Activated CD4-positive, alpha-beta memory T cell treated with anti-CD3 and anti-CD28 coated beads, Interleukin-2, amount 10 ng/mL, durations not matched to agents 7 days and 5 days (primary cell): ENCODE measurements around the gene GPER1. TPM values are rescaled to one million over a fixed set of nuclear protein-coding genes. Genes with fewer than 3 reads are reported as not detected.
A peak's percentile ranks its signal among the peaks of the same experiment; 100 is the strongest.

Experiments used
- CTCF ChIA-PET: fragments of 350-600 bp; sonication (Branson Sonifier 250); formaldehyde crosslinking; loops from one replicate; lab custom pipeline; 2021; ENCODE audit warnings: antibody characterized with exemption, inconsistent platforms; lab: Charles Lee
- POLR2A ChIA-PET: fragments of 350-600 bp; sonication (Branson Sonifier 250); formaldehyde crosslinking; loops from one replicate; lab custom pipeline; 2021; ENCODE audit warnings: antibody characterized with exemption; lab: Charles Lee
- DNase-seq: peaks from one replicate; pipeline ENCODE4 v3.0.0-alpha.2; 2020
- H3K27ac Mint-ChIP-seq: one replicate; pipeline ENCODE4 v1.8.0; 2021; ENCODE audit warnings: mild to moderate bottlenecking, mixed read lengths
- H3K27me3 Mint-ChIP-seq: one replicate; pipeline ENCODE4 v1.8.0; 2021; ENCODE audit warnings: mixed read lengths
- H3K36me3 Mint-ChIP-seq: one replicate; pipeline ENCODE4 v1.8.0; 2021; ENCODE audit warnings: low read depth, mixed read lengths
- H3K4me1 Mint-ChIP-seq: one replicate; pipeline ENCODE4 v1.8.0; 2021; ENCODE audit warnings: mixed read lengths
- H3K4me3 Mint-ChIP-seq: one replicate; pipeline ENCODE4 v1.8.0; 2021; ENCODE audit warnings: mild to moderate bottlenecking, mixed read lengths
- H3K9me3 Mint-ChIP-seq: one replicate; pipeline ENCODE4 v1.8.0; 2021; ENCODE audit warnings: mixed read lengths
- total RNA-seq, 2 experiments: library from RNA; stranded (reverse); gene quantifications; one replicate each; pipeline ENCODE4 v1.2.3, GENCODE V29; 2021

GPER1 gene
- total RNA-seq, 2 experiments from 2014 or later: 0.15 TPM; not detected in 1

DNA sequence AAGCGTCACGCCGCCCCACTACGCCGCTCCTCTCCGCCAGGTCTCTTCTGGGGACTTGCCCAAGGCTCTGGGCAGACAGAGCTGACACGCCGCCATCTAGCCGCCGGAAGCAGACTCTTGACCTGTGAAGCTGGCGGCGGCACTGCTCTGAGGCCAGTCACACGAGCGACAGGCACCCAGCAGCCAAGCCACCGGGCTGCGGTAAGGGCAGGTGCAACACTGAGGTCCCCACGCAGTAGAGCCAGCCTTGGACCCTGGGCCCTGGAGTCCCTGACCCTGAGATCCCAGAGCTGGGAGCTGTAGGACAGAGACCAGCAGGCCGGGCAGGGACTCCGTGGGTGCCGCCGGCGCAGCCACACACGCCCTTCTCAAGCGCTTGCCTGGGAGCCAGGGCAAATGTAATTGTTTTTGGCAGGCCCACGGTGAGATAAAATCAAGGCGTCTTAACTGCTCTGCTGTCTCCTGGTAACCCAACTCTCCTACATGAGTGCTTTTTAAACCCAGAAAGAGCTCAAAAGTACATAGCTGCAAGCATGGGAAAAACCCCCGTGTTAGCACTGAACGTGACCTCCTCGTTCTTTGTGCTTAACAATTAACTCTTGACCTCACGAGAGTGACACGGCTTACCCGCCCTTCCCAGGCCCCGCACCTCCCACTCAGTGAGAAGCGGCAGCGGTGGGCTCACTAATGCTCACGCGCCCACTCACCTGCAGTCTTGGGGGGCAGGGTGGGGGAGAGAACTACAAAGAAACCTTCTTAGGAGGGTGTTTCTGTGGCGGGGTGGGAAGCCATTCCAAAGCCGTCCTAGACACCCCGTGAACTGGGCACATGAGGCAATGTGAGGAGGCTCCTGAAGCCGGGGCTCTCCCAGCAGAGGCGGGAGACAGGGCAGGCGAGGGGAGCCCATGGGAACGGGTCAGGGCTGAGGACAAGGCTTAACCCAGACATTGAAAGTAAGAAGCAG is 8.5 kb downstream of the GPER1 start:
- no peak overlapping the region for H3K27ac Mint-ChIP-seq
- H3K36me3 Mint-ChIP-seq: no peaks in the 10 kb centered on the region
- no peak overlapping the region for H3K4me3 Mint-ChIP-seq
- H3K4me1 Mint-ChIP-seq: no peaks in the 10 kb centered on the region
- no peak for DNase-seq
- CTCF ChIA-PET: interaction anchor here (1.3 kb wide), 1 partner anchor 9 kb away, joined by 3 read pairs; the partner anchor contains the start of gene GPER1
- H3K27me3 Mint-ChIP-seq: no peaks in the 10 kb centered on the region
- no peaks in the 10 kb centered on the region for H3K9me3 Mint-ChIP-seq
- POLR2A ChIA-PET: no interaction called here

DNA sequence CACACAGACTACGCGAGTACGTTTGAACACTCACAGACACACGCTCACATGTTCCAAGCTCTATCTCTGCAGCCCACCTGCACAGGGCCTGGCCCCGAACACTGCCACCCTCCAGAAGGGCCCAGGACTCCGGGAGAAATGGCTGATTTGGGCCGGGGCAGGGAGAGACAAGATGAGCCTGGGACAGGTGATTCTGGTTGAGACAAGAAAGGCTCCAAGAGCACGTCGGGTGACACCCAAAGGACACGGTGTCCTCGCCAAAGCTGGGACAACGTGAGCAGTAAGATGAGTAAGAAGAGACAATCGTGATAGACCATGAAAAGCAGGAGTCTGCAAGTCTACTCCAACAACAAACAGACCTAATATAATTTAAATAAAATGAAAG is 9.2 kb downstream of the GPER1 start:
- H3K36me3 Mint-ChIP-seq: no peaks in the 10 kb centered on the region
- peaks cover 3% of the 10 kb centered on the region for H3K4me1 Mint-ChIP-seq
- H3K27ac Mint-ChIP-seq: no peak overlapping the region
- CTCF ChIA-PET: interaction anchor here (1.3 kb wide), 1 partner anchor 9 kb away, joined by 3 read pairs; the partner anchor contains the start of gene GPER1
- H3K27me3 Mint-ChIP-seq: no peaks in the 10 kb centered on the region
- no peak overlapping the region for H3K4me3 Mint-ChIP-seq
- POLR2A ChIA-PET: no interaction called here
- DNase-seq: no peak
- no peaks in the 10 kb centered on the region for H3K9me3 Mint-ChIP-seq

DNA sequence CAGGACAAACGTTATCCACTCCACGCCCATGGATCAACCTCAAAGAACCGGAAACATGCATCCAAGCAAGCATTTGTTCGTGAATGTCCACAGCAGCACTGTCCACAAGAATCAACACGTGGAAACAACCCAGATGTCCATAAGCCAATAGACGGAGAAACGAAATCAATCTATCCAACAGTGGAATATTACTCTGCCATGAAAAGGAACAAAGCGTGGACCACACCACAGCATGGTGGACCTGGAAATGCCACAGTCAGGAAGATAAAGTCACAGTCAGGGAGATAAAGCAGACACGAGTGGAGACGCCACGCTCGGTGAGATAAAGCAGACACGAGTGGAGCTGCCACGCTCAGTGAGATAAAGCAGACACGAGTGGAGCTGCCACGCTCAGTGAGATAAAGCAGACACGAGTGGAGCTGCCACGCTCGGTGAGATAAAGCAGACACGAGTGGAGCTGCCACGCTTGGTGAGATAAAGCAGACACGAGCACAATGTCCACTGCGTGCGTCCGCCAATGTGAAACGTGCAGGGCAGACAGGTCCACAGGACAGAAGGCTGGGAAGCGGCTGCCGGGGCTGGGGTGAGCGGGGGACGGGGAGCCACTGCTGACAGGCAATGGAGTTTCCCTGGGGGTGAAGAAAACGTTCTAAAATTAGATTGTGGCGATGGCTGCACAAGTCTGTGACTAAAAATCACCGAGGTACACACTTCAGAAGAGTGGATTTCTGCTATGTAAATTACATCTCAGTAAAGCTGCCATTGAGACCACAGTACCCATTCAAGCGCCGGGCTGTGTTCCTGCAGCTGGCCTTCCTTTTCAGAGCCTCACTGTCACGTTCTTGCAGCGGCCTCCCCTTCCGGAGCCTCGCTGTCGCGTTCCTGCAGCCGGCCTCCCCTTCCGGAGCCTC is 10.6 kb downstream of the GPER1 start:
- Mint-ChIP-seq H3K27ac (no peak overlapping the region), H3K4me1 (peaks cover 16% of the 10 kb centered on the region), H3K36me3 (no peaks in the 10 kb centered on the region), H3K4me3 (no peak overlapping the region), H3K27me3 (no peaks in the 10 kb centered on the region), H3K9me3 (no peaks in the 10 kb centered on the region)
- no peak for DNase-seq
- CTCF ChIA-PET: interaction anchor here (0.9 kb wide), 1 partner anchor 124 kb away, joined by 3 read pairs; the partner anchor contains the start of gene COX19
- POLR2A ChIA-PET: no interaction called here

DNA sequence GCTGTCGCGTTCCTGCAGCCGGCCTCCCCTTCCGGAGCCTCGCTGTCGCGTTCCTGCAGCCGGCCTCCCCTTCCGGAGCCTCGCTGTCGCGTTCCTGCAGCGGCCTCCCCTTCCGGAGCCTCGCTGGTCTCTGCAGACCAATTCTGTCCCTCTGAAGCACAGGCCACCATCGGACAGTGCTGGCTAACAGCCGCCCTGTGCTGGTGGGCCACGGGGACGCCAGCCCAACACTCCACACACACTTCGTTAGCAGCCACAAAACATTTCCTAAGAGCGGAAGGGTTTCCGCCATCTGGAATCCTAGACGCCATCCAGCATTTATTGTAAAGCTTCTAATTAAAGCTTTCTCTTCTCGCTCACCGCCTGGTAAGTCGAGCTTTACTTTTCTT is 11.2 kb downstream of the GPER1 start:
- POLR2A ChIA-PET: no interaction called here
- H3K4me1 Mint-ChIP-seq: peaks cover 18% of the 10 kb centered on the region
- no peaks in the 10 kb centered on the region for H3K9me3 Mint-ChIP-seq
- H3K27me3 Mint-ChIP-seq: no peaks in the 10 kb centered on the region
- DNase-seq: no peak
- CTCF ChIA-PET: interaction anchor here (0.7 to 1.3 kb wide), 3 partner anchors 16 to 124 kb away, joined by 3 read pairs; partner anchors contain the start of gene COX19
- H3K27ac Mint-ChIP-seq: no peak overlapping the region
- no peak overlapping the region for H3K4me3 Mint-ChIP-seq
- H3K36me3 Mint-ChIP-seq: no peaks in the 10 kb centered on the region

DNA sequence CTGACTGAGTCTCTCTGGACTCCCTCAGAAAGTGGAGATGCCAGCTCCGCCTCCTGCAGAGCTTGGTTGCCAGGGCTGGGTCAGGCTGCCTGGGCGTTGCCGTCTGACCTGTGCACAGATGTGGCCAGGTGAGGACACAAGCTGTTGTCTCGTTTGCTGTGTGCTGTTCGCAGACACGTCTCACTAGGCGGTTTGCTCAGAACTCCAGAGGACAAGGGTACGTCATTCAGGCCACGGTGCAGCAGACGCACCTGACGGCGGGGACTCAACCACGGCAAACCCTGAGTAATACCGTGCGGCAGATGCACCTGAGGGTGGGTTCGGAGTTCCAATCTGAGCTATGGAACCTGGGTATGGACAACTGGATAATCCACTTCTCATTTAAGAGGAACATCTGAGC is 11.7 kb downstream of the GPER1 start:
- no peaks in the 10 kb centered on the region for H3K27me3 Mint-ChIP-seq
- POLR2A ChIA-PET: no interaction called here
- H3K9me3 Mint-ChIP-seq: no peaks in the 10 kb centered on the region
- H3K27ac Mint-ChIP-seq: no peak overlapping the region
- DNase-seq: no peak
- CTCF ChIA-PET: interaction anchor here (0.7 to 1.3 kb wide), 3 partner anchors 16 to 125 kb away, joined by 3 read pairs; partner anchors contain the start of gene COX19
- no peak overlapping the region for H3K4me3 Mint-ChIP-seq
- H3K4me1 Mint-ChIP-seq: peaks cover 23% of the 10 kb centered on the region
- H3K36me3 Mint-ChIP-seq: no peaks in the 10 kb centered on the region

DNA sequence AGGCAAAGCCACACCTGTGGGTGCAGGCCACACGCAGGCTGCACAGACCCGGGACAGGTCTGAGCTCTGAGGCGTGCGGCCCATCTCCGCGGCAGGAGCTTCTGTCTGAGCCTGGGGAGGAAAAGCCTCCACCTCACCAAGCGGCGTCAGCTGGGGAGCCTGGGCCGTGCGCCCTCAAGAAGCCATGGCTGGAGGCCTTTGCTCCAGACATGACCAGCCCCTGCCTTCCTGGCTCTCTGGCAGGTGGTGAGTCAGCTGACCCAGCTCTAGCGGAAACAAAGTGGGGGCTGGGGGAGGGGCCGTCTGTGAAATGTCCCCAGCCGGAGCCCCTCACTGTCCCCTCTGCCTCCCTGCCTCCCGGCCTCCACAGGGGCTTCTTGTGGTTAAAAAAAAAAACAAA is 12.5 kb downstream of the GPER1 start:
- POLR2A ChIA-PET: no interaction called here
- CTCF ChIA-PET: interaction anchor here (1.3 kb wide), 1 partner anchor 75 kb away, joined by 3 read pairs; no protein-coding TSS in a partner anchor
- Mint-ChIP-seq H3K4me1 (peaks cover 28% of the 10 kb centered on the region), H3K9me3 (no peaks in the 10 kb centered on the region), H3K4me3 (no peak overlapping the region), H3K27ac (no peak overlapping the region), H3K27me3 (no peaks in the 10 kb centered on the region), H3K36me3 (no peaks in the 10 kb centered on the region)
- no peak for DNase-seq

DNA sequence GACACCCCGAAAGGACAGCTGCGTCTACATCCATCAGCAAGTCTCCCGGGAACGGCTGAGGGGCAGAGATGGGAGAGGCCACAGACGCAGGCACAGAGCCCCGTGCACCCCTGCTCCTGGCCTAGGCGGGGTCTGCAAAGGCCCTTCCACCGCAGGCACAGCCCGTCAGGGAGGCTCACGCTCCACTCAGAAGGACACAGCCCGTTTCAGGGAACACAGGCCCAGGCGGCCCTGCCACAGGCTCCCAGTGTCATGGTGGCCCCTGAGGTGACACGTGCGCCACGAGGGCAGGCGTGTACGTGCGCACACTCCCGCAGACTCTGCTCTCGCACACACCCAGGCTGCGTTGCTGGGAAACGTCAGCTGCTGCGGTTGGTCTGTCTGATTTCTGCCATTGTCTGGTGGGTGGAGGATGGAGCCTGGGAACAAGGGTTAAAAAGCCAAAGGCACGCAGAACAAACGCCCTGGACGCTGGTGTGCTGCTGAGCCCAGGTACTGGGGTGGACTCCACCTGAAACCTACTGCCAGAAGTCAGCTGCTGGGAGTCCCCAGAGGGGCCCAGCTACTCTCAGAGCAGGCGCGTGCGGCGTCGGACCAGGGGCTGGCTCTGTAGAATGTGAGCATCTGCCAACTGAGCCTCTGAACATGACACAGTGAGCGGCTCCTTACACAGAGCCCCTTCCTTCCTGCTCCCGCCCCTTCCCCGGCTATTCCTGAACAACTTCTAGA is 13.1 kb downstream of the GPER1 start:
- no peak for DNase-seq
- H3K4me3 Mint-ChIP-seq: no peak overlapping the region
- no peak overlapping the region for H3K27ac Mint-ChIP-seq
- H3K9me3 Mint-ChIP-seq: no peaks in the 10 kb centered on the region
- no peaks in the 10 kb centered on the region for H3K27me3 Mint-ChIP-seq
- H3K36me3 Mint-ChIP-seq: no peaks in the 10 kb centered on the region
- ChIA-PET POLR2A (no interaction called here), CTCF (no interaction called here)
- H3K4me1 Mint-ChIP-seq: peaks cover 28% of the 10 kb centered on the region

DNA sequence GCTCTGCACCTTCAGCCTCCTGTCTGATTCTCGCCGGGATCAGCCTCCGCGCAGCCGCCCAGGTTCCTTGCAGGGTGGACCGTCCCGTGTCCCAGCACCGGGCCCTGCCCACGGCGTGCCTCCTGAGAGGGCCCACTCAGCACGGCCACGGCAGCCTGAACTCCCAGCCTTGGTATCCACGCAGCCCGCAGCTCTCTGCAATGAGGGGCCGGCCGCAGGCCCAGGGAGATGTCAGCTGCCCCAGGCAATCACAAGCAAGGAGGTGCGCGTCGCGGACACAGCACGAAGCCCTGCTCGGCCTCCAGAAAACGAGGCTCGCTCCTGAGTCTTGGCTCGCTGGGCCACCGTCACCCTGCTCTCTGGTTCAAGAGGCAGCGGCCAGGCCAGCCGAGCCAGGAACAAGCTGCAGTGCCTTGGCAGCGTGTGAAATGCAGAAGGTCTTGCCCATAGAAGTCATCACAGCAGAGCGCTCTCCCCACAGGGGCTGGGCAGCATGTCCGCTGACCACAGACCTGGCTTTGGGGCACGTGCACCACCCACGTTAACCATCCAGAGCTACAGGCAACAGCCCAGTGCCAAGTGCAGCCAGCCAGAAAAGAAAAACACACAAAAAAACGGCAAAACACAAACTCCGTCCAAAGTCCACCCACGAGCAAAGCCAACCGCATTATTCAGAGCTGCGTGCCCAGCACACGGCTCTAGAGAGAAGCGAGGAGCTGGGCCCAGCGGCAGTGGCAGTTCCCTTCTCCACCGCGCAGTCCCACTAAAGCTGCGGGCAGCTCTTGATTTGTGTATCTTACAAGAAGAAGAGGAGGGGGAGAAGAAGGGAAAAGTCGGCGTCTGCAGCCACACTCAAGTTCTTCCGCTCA is 13.9 kb downstream of the GPER1 start:
- no peak for DNase-seq
- Mint-ChIP-seq H3K27me3 (no peaks in the 10 kb centered on the region), H3K9me3 (no peaks in the 10 kb centered on the region), H3K4me3 (no peak overlapping the region), H3K4me1 (peaks cover 28% of the 10 kb centered on the region), H3K27ac (no peak overlapping the region), H3K36me3 (no peaks in the 10 kb centered on the region)
- ChIA-PET CTCF (interaction anchor here (1.0 kb wide), 1 partner anchor 68 kb away, joined by 5 read pairs; no protein-coding TSS in a partner anchor), POLR2A (no interaction called here)

DNA sequence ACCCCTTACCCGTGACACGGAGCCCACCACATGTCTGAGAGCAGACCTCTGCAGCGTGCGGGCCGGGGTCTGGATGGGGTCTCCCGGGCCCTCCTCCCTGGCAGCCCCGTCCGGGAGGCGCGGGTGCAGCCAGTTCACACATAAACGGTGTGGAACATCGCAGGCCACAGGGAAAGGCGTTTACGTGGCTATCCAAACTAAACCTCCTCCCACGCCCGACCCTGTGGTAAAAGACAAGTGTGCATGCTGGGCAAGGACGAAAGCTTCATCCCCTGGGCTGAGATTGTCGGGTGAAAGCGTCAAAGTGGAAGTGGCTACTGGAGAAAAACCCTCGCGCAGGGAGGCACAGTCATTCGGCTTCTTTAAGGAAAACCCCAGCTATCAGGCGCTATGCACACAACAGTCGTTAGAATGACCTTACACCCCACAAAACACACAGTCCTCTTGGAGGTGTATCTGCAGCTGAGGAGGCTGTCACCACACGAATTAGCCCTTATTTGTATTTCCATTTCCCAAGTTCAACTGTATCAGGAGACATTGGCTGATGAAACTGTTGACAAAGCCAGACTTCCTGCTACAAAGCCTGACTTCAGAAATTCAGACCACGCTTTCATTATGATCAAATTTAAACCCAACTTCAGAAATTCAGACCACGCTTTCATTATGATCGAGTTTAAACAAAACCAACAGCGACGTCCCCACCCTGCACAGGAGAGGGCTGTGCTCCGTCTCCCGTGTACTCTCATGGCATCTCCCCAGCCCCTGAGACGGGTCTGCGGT is 15.3 kb downstream of the GPER1 start:
- Mint-ChIP-seq H3K4me3 (peak overlapping the region; percentile 50), H3K4me1 (peaks cover 28% of the 10 kb centered on the region), H3K27ac (peak overlapping the region; percentile 77), H3K27me3 (no peaks in the 10 kb centered on the region), H3K36me3 (no peaks in the 10 kb centered on the region), H3K9me3 (no peaks in the 10 kb centered on the region)
- peak; percentile 38 for DNase-seq
- ChIA-PET POLR2A (interaction anchor here (0.7 to 1.8 kb wide), 5 partner anchors 35 to 128 kb away, joined by 3 to 5 read pairs (median 4); partner anchors contain the start of genes COX19 and ZFAND2A), CTCF (interaction anchor here (1.0 to 1.7 kb wide), 4 partner anchors 9 to 67 kb away, joined by 3 to 5 read pairs (median 4); no protein-coding TSS in a partner anchor)

DNA sequence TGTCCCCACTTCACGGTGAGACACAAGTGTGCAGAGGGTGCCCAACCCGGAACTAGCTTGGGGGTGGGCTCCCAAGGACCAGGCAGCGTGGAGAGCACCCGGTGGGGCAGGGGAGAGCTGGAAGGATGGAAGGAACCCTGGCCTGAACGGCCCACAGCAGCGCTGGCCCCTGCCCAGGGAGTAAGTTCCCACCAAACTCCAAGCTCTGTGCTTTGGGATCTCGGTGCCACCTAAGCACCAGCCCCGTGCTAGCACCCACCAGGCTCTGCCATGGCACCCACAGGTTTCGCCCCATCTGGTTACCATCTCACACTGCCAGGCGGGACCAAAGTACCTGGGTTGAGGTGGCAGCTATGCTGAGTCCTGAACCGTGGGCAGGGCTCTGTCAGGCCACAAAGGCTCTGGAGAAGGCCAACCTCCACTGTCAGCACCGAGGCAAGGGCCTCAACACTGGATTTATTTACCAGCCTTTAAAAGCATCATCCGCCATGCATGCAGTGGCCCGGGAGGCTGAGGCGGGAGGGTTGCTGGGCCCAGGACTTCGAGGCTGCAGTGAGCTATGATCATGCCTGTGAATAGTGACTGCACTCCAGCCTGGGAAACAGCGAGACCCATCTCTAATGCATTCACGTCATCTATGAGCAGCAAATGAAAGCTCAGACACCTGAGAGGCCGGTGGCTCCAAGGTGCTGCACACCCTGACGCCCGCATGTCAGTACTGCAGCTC is 16.0 kb downstream of the GPER1 start:
- no peak for DNase-seq
- no peaks in the 10 kb centered on the region for H3K36me3 Mint-ChIP-seq
- peaks cover 28% of the 10 kb centered on the region for H3K4me1 Mint-ChIP-seq
- H3K4me3 Mint-ChIP-seq: peak overlapping the region; percentile 50
- peak overlapping the region; percentile 77 for H3K27ac Mint-ChIP-seq
- no peaks in the 10 kb centered on the region for H3K27me3 Mint-ChIP-seq
- ChIA-PET CTCF (interaction anchor here (0.8 to 1.7 kb wide), 4 partner anchors 9 to 35 kb away, joined by 3 to 5 read pairs (median 4); no protein-coding TSS in a partner anchor), POLR2A (interaction anchor here (0.9 to 1.8 kb wide), 4 partner anchors 35 to 111 kb away, joined by 3 to 4 read pairs (median 4); partner anchors contain the start of gene ZFAND2A)
- H3K9me3 Mint-ChIP-seq: no peaks in the 10 kb centered on the region
